NCI-H1930 (cell line): ENCODE results near the gene NPSR1.
"Not testable (repeated sequence)": the region's sequence is repeated elsewhere in the genome, so short reads cannot be mapped to it uniquely, and the experiment has no call there.

Source experiments
- DNase-seq, 2 experiments: peaks; one replicate each; lab custom pipeline; 2025; lab: John Stamatoyannopoulos, UW

The NPSR1 gene

DNA sequence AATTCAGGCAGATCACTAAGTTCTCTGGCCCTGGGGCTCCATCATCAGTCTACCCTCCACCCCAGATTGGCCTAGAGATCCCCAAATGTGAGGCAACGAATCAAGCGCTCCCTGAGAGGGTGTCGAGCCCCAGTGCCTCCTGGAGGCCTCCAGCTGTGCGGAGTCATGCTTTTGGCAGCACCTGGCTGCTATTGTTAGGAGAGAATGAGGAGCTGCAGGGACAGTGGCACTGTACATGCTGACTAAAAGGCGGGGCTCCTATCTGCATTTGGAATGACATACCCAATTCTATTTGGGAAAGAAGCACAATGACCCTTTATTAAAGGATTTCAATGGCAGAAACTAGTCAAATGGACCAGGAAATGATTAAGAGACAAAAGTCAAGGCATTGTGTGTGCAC lies 217.5 kb downstream of the NPSR1 start:
- no peak for DNase-seq

DNA sequence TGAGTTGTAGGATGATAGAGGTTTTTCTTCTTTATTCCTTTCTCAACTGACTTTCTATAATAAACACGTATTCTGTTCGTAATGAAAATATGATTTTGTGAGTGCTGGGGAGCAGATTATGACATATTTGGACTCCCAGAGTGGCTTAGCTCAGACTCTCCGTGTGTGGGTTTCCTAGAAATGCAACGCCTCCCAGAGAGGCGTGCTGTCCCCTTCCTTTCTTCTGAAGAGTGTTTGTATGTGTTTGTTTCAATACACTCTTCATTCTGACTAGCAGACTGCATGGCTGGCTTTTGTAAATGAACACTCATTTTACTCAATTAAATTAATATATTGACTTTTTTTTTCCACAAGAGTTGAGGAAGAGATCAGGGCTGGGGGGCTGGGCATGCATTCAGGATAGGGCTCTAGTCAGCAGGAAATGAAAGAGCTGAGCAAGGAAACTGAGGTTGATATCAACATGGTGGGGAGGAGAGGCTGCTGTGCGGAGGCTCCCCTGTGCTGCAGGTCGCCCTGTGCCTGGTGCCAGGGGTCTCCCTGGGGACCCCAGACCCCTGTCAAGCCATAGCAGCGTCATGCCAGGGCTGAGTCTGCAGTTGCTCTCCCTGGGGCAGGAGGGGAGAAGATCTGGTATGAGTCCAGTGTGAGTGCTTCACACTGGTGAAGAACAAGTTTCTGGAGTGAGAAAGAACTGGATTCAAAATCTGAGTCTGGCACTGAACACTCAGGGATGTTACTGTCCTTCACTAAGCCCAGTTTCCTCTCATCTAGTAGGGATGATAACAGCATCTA lies 221.1 kb downstream of the NPSR1 start:
- not testable (repeated sequence) for DNase-seq

DNA sequence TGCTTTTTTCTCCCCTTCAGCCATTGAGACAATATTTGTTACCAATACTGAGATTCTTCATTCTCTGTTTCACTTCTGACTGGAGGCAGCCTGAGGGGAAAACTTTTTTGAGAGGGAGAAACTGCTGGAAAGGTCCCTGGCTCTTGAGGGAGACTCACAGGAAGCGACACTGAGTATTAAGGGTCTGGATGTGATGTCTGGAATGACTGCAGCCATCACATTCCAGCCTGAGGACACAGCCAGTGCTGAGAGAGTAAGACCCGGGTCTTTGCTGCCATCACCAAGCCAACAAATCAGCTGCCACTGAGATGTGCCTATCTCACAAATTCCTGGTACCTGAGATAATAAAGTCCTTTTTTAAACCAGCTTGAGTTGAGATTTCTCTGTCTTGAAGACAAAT lies 221.9 kb downstream of the NPSR1 start:
- DNase-seq: no peak

DNA sequence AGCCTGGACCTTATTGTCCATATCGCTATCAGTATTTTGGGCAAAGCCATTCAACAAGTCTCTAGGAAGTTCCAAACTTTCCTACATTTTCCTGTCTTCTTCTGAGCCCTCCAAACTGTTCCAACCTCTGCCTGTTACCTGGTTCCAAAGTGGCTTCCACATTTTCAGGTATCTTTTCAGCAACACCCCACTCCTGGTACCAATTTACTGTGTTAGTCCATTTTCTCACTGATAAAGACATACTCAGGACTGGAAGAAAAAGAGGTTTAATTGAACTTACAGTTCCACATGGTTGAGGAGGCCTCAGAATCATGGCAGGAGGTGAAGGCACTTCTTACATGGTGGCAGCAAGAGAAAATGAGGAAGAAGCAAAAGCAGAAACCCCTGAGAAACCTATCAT lies 225.8 kb downstream of the NPSR1 start:
- DNase-seq: not testable (repeated sequence)

DNA sequence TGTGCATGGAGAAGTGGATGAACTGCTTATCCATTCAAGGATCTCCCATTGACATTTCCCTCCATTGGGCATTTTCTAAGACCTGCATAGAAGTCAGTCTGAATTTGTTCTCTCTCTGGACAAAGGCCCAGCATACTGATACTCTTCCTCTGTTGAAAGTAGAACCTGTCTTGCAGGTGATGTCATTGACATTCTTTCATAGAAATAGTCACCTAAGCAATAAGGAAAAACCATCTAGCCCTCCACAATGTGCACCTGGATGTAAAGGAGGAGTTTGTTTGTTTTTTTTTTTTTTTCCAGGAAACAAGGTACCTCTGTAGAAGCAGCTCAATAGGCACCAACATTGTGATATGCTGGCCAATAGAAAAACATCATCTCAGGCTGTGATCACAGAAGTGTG lies 228.8 kb downstream of the NPSR1 start:
- no peak for DNase-seq

DNA sequence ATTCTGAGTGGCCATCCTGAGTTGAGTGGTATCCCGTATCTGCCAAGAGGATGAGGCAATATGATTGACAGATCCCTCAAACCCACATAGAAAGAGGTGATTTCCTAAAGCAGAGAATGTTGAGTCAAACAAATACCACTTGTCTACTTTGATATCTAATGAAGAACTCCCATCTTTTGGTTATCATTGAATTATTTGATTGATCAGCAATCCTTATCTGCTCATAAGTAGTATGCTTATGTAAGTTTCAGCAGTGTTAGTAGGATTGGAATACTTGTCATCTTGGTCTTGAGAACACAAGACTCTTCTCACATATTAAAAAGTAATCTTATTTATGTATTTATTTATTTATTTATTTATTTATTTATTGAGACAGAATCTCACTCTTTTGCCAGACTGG lies 231.9 kb downstream of the NPSR1 start:
- no peak for DNase-seq

DNA sequence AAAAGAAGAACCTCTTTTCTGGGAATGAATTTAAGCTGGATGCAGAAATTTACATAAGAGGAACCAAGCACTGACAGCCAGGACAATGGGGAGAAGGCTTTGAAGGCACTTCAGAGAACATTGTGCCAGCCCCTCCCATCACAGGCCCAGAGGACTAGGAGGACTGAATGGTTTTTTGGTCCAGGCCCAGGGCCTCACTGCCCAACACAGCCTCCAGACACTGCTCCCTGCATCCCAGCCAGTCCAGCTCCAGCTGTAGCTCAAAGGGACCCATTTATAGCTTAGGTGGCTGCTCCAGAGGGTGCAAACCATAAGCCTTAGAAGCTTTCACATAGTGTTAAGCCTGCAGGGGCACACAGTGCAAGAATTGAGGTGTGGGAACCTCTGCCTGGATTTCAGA lies 237.2 kb downstream of the NPSR1 start:
- no peak for DNase-seq
